SIG-M5 (cell line): Measurements from ENCODE around the gene ZBTB46.

Source experiments
- DNase-seq: peaks from one replicate; lab custom pipeline; 2025; lab: John Stamatoyannopoulos, UW

Gene ZBTB46

GRCh38 chr20:63705232-63706026 is 125.6 kb downstream of the ZBTB46 start:
- no peak for DNase-seq

- no peak for DNase-seq
These were observed 126.3 kb downstream of the ZBTB46 start for GRCh38 chr20:63704749-63705117.

GRCh38 chr20:63703976-63704748 is 126.9 kb downstream of the ZBTB46 start:
- no peak for DNase-seq

- DNase-seq = no peak
These were observed 127.5 kb downstream of the ZBTB46 start for GRCh38 chr20:63703471-63703975.

GRCh38 chr20:63702751-63703470 is 128.2 kb downstream of the ZBTB46 start:
- DNase-seq = no peak

GRCh38 chr20:63702036-63702665 is 128.9 kb downstream of the ZBTB46 start:
- DNase-seq = no peak

GRCh38 chr20:63701329-63702035 is 129.6 kb downstream of the ZBTB46 start:
- no peak for DNase-seq

- DNase-seq = no peak
These were observed 130.1 kb downstream of the ZBTB46 start for GRCh38 chr20:63701051-63701328.

- no peak for DNase-seq
These were observed 130.6 kb downstream of the ZBTB46 start for GRCh38 chr20:63700199-63701050.

GRCh38 chr20:63699466-63700198 is 131.4 kb downstream of the ZBTB46 start:
- no peak for DNase-seq

GRCh38 chr20:63698739-63699465 is 132.2 kb downstream of the ZBTB46 start:
- DNase-seq = no peak

GRCh38 chr20:63697868-63698545 is 133.1 kb downstream of the ZBTB46 start:
- DNase-seq = no peak

- DNase-seq = no peak
These were observed 133.7 kb downstream of the ZBTB46 start for GRCh38 chr20:63697357-63697867.

GRCh38 chr20:63696628-63697356 is 134.3 kb downstream of the ZBTB46 start, which contains the start of gene TNFRSF6B:
TNFRSF6B (plus strand) TSS chr20:63696652; CDS start chr20:63696768, 116 bp downstream.
- DNase-seq = no peak

GRCh38 chr20:63696306-63696627 is 134.8 kb downstream of the ZBTB46 start:
- DNase-seq = no peak

- DNase-seq = no peak
These were observed 135.4 kb downstream of the ZBTB46 start for GRCh38 chr20:63695424-63696305.
